HEK293 (cell line): ENCODE data around the gene MRPL48.

Experiments
- GFI1B ChIP-seq: fragments of 450-650 bp; formaldehyde crosslinking; IDR thresholded peaks from 2 replicates; pipeline ENCODE4 v1.5.1; 2016; ENCODE audit warnings: missing biosample characterization, missing genetic modification characterization
- GLIS1 ChIP-seq: fragments of 450-650 bp; formaldehyde crosslinking; IDR thresholded peaks from 2 replicates; pipeline ENCODE4 v1.5.1; 2016; ENCODE audit warnings: missing biosample characterization, missing genetic modification characterization
- HOXA7 ChIP-seq: sonication (generic); formaldehyde crosslinking; IDR thresholded peaks from 2 replicates; pipeline ENCODE4 v1.8.1; 2022; ENCODE audit warnings: missing genetic modification reagents, borderline replicate concordance
- REPIN1 ChIP-seq: fragments of 450-650 bp; formaldehyde crosslinking; IDR thresholded peaks from 2 replicates; pipeline ENCODE4 v1.5.1; 2017; ENCODE audit warnings: missing biosample characterization, missing genetic modification characterization, low read depth
- TCF7L2 ChIP-seq: IDR thresholded peaks from 2 replicates; pipeline ENCODE4 v1.6.1; 2011; ENCODE audit warnings: low read depth, mild to moderate bottlenecking, inconsistent platforms, low read length, moderate library complexity, borderline replicate concordance
- TSHZ1 ChIP-seq: fragments of 450-650 bp; formaldehyde crosslinking; IDR thresholded peaks from 2 replicates; pipeline ENCODE4 v1.5.1; 2016; ENCODE audit warnings: missing biosample characterization, missing genetic modification characterization, borderline replicate concordance
- YY2 ChIP-seq: fragments of 450-650 bp; formaldehyde crosslinking; IDR thresholded peaks from 2 replicates; pipeline ENCODE4 v1.5.1; 2016; ENCODE audit warnings: missing biosample characterization, missing genetic modification characterization
- ZBTB17 ChIP-seq: fragments of 450-650 bp; formaldehyde crosslinking; IDR thresholded peaks from 2 replicates; pipeline ENCODE4 v1.5.1; 2016; ENCODE audit warnings: missing biosample characterization, missing genetic modification characterization
- ZBTB8A ChIP-seq: fragments of 450-650 bp; formaldehyde crosslinking; IDR thresholded peaks from 2 replicates; pipeline ENCODE4 v1.5.1; 2016; ENCODE audit warnings: missing biosample characterization, missing genetic modification characterization
- ZEB2 ChIP-seq: fragments of 450-650 bp; formaldehyde crosslinking; IDR thresholded peaks from 2 replicates; pipeline ENCODE4 v1.5.1; 2016; ENCODE audit warnings: missing biosample characterization, missing genetic modification characterization
- ZFP3 ChIP-seq: fragments of 450-650 bp; formaldehyde crosslinking; IDR thresholded peaks from 2 replicates; pipeline ENCODE4 v1.5.1; 2016; ENCODE audit warnings: low read depth, missing biosample characterization, missing genetic modification characterization
- ZNF132 ChIP-seq: fragments of 450-650 bp; formaldehyde crosslinking; IDR thresholded peaks from 2 replicates; pipeline ENCODE4 v1.5.1; 2017; ENCODE audit warnings: missing biosample characterization, missing genetic modification characterization, borderline replicate concordance
- ZNF133 ChIP-seq: fragments of 450-650 bp; formaldehyde crosslinking; IDR thresholded peaks from 2 replicates; pipeline ENCODE4 v1.5.1; 2016; ENCODE audit warnings: missing biosample characterization, missing genetic modification characterization
- ZNF202 ChIP-seq: fragments of 450-650 bp; formaldehyde crosslinking; IDR thresholded peaks from 2 replicates; pipeline ENCODE4 v1.5.1; 2016; ENCODE audit warnings: missing biosample characterization, missing genetic modification characterization, borderline replicate concordance
- ZNF211 ChIP-seq: fragments of 450-650 bp; formaldehyde crosslinking; IDR thresholded peaks from 2 replicates; pipeline ENCODE4 v1.5.1; 2016; ENCODE audit warnings: low read depth, missing biosample characterization, missing genetic modification characterization
- ZNF214 ChIP-seq: fragments of 450-650 bp; formaldehyde crosslinking; IDR thresholded peaks from 2 replicates; pipeline ENCODE4 v1.5.1; 2017; ENCODE audit warnings: missing biosample characterization, mild to moderate bottlenecking, missing genetic modification characterization, borderline replicate concordance
- ZNF302 ChIP-seq: fragments of 450-650 bp; formaldehyde crosslinking; IDR thresholded peaks from 2 replicates; pipeline ENCODE4 v1.5.1; 2016; ENCODE audit warnings: missing biosample characterization, missing genetic modification characterization, low read depth
- ZNF324 ChIP-seq: fragments of 450-650 bp; formaldehyde crosslinking; IDR thresholded peaks from 2 replicates; pipeline ENCODE4 v1.5.1; 2016; ENCODE audit warnings: missing biosample characterization, missing genetic modification characterization
- ZNF558 ChIP-seq: fragments of 450-650 bp; formaldehyde crosslinking; IDR thresholded peaks from 2 replicates; pipeline ENCODE4 v1.5.1; 2016; ENCODE audit warnings: missing biosample characterization, missing genetic modification characterization
- ZNF596 ChIP-seq: fragments of 450-650 bp; IDR thresholded peaks from 2 replicates; pipeline ENCODE4 v1.5.0; 2018; ENCODE audit warnings: missing biosample characterization, mild to moderate bottlenecking, missing genetic modification characterization, moderate library complexity
- ZNF621 ChIP-seq: fragments of 450-650 bp; formaldehyde crosslinking; IDR thresholded peaks from 2 replicates; pipeline ENCODE4 v1.5.1; 2017; ENCODE audit warnings: missing biosample characterization, missing genetic modification characterization
- ZNF624 ChIP-seq: fragments of 450-650 bp; formaldehyde crosslinking; IDR thresholded peaks from 2 replicates; pipeline ENCODE4 v1.5.1; 2017; ENCODE audit warnings: missing biosample characterization, missing genetic modification characterization
- ZNF677 ChIP-seq: fragments of 450-650 bp; IDR thresholded peaks from 2 replicates; pipeline ENCODE4 v1.5.0; 2018; ENCODE audit warnings: missing biosample characterization, mild to moderate bottlenecking, missing genetic modification characterization, moderate library complexity
- ZNF747 ChIP-seq: fragments of 450-650 bp; formaldehyde crosslinking; IDR thresholded peaks from 2 replicates; pipeline ENCODE4 v1.5.1; 2016; ENCODE audit warnings: missing biosample characterization, missing genetic modification characterization
- ZNF843 ChIP-seq: fragments of 450-650 bp; formaldehyde crosslinking; IDR thresholded peaks from 2 replicates; pipeline ENCODE4 v1.5.1; 2016; ENCODE audit warnings: missing biosample characterization, missing genetic modification characterization
- ZSCAN16 ChIP-seq: fragments of 450-650 bp; formaldehyde crosslinking; IDR thresholded peaks from 2 replicates; pipeline ENCODE4 v1.5.1; 2016; ENCODE audit warnings: missing biosample characterization, missing genetic modification characterization
- TF ChIP-seq, protein P1 (sequence below): fragments of 450-650 bp; formaldehyde crosslinking; IDR thresholded peaks from 2 replicates; pipeline ENCODE4 v1.5.1; 2016; ENCODE audit warnings: missing biosample characterization, missing genetic modification characterization
- TF ChIP-seq, protein P2 (sequence below): fragments of 450-650 bp; formaldehyde crosslinking; IDR thresholded peaks from 2 replicates; pipeline ENCODE4 v1.5.1; 2016; ENCODE audit warnings: missing biosample characterization, missing genetic modification characterization
- TF ChIP-seq, protein P3 (sequence below): fragments of 450-650 bp; formaldehyde crosslinking; IDR thresholded peaks from 2 replicates; pipeline ENCODE4 v1.5.1; 2017; ENCODE audit warnings: missing biosample characterization, missing genetic modification characterization

MRPL48 gene

DNA sequence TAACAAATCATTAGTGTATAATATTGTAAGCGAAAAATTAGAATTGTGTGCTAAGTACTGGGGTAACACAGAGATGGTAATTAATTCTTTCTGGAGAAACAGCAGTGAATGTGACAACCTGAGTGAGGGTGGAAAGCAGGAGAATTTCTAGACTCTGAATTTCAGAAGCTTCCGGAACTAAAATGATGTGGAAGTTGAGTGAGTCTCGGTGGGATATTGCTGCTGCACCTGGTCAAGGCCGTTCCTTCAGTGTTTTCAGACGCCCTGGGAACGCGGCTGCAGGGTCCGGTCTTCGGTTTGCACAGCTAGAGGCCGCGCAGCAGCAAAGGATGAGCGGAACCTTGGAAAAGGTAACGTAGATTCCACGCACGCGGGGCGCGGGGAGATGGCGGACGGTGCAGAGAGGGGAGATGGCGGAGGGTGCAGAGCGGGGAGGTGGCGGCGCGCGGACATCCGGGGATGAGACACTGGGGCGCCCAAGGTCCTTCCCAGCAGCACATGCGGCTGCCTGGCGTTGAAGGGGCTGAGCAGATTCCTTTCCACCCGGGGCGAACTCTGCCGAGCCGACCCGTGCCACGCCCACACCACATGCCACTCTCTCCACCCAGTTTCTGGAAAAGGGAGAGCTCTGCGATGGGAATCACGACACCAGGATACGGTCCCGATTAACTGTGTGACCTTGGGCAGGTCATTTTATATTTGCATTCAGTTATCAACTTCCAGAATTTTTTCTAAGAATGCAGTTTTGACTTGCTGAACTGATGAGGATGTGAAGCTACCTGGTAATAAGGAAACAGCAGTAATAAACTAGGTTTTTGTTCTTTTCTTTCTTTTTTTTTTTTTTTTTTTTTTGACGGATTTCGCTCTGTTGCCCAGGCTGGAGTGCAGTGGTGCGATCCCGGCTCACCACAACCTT lies at the start of gene MRPL48 (continued):
- TF ChIP-seq GFI1B (no peak), ZFP3 (tag by site-specific recombination) (no peak), GLIS1 (tag by site-specific recombination) (peak; percentile 19; the same call in 1 of the 2 replicates), ZEB2 (tag by site-specific recombination) (peak; percentile 76), ZSCAN16 (tag by site-specific recombination) (no peak), TCF7L2 (no peak), ZNF302 (tag by site-specific recombination) (no peak), ZNF596 (tag by site-specific recombination) (no peak), ZBTB8A (peak; percentile 52), REPIN1 (tag by site-specific recombination) (peak; percentile 50; the same call in 1 of the 2 replicates), ZNF324 (tag by site-specific recombination) (0 out of 2 replicates have a peak, but pooled peaks have one; percentile 60), ZNF843 (tag by site-specific recombination) (no peak; the same call in 1 of the 2 replicates), TSHZ1 (tag by site-specific recombination) (0 out of 2 replicates have a peak, but pooled peaks have one; percentile 45), ZNF677 (tag by site-specific recombination) (no peak), ZNF202 (tag by site-specific recombination) (no peak), ZNF133 (tag by site-specific recombination) (no peak), ZNF747 (tag by site-specific recombination) (no peak), HOXA7 (CRISPR knock-in tag) (no peak), ZNF558 (tag by site-specific recombination) (no peak; the same call in 1 of the 2 replicates), ZNF211 (tag by site-specific recombination) (no peak), ZNF621 (no peak), ZNF624 (tag by site-specific recombination) (no peak), ZNF132 (tag by site-specific recombination) (no peak), ZBTB17 (peak; percentile 83), ZNF214 (tag by site-specific recombination) (no peak), YY2 (tag by site-specific recombination) (peak; percentile 97)
- TF ChIP-seq, protein P1, sequence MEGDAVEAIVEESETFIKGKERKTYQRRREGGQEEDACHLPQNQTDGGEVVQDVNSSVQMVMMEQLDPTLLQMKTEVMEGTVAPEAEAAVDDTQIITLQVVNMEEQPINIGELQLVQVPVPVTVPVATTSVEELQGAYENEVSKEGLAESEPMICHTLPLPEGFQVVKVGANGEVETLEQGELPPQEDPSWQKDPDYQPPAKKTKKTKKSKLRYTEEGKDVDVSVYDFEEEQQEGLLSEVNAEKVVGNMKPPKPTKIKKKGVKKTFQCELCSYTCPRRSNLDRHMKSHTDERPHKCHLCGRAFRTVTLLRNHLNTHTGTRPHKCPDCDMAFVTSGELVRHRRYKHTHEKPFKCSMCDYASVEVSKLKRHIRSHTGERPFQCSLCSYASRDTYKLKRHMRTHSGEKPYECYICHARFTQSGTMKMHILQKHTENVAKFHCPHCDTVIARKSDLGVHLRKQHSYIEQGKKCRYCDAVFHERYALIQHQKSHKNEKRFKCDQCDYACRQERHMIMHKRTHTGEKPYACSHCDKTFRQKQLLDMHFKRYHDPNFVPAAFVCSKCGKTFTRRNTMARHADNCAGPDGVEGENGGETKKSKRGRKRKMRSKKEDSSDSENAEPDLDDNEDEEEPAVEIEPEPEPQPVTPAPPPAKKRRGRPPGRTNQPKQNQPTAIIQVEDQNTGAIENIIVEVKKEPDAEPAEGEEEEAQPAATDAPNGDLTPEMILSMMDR (tag by site-specific recombination), result no peak
- TF ChIP-seq, protein P2, sequence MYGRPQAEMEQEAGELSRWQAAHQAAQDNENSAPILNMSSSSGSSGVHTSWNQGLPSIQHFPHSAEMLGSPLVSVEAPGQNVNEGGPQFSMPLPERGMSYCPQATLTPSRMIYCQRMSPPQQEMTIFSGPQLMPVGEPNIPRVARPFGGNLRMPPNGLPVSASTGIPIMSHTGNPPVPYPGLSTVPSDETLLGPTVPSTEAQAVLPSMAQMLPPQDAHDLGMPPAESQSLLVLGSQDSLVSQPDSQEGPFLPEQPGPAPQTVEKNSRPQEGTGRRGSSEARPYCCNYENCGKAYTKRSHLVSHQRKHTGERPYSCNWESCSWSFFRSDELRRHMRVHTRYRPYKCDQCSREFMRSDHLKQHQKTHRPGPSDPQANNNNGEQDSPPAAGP (tag by site-specific recombination), result peak; percentile 96
- TF ChIP-seq, protein P3, sequence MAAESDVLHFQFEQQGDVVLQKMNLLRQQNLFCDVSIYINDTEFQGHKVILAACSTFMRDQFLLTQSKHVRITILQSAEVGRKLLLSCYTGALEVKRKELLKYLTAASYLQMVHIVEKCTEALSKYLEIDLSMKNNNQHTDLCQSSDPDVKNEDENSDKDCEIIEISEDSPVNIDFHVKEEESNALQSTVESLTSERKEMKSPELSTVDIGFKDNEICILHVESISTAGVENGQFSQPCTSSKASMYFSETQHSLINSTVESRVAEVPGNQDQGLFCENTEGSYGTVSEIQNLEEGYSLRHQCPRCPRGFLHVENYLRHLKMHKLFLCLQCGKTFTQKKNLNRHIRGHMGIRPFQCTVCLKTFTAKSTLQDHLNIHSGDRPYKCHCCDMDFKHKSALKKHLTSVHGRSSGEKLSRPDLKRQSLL (tag by site-specific recombination), result peak; percentile 50; the same call in 1 of the 2 replicates
